ENCODE measurements around the gene PHKG2. TPM values are rescaled to one million over a fixed set of nuclear protein-coding genes. Genes with fewer than 3 reads are reported as not detected.
A peak's percentile ranks its signal among the peaks of the same experiment; 100 is the strongest.

PHKG2 gene
- total RNA-seq, 2 donors from 2014 or later, result 13.0 to 13.9 TPM

- intact Hi-C loops (cut with DNase I), result no loop called here
- DNase-seq (ENCODE audit: low spot score), result peak; percentile 58
Observed at GRCh38 chr16:30766206-30766932, 18.1 kb downstream of the PHKG2 start.

GRCh38 chr16:30766933-30767284 is 18.7 kb downstream of the PHKG2 start:
- intact Hi-C loops (cut with DNase I), result no loop called here
- DNase-seq (ENCODE audit: low spot score), result no peak

- DNase-seq (ENCODE audit: low spot score), result no peak
- intact Hi-C loops (cut with DNase I), result no loop called here
Observed at GRCh38 chr16:30767767-30768465, 19.7 kb downstream of the PHKG2 start.

GRCh38 chr16:30768583-30769181 is 20.5 kb downstream of the PHKG2 start:
- DNase-seq (ENCODE audit: low spot score), result no peak
- intact Hi-C loops (cut with DNase I), result no loop called here

GRCh38 chr16:30769379-30770089 is 21.3 kb downstream of the PHKG2 start:
- DNase-seq (ENCODE audit: low spot score), result no peak
- intact Hi-C loops (cut with DNase I), result no loop called here

- intact Hi-C loops (cut with DNase I), result no loop called here
- no peak for DNase-seq (ENCODE audit: low spot score)
Observed at GRCh38 chr16:30771726-30772125, 23.5 kb downstream of the PHKG2 start.

- no peak for DNase-seq (ENCODE audit: low spot score)
- intact Hi-C loops (cut with DNase I), result no loop called here
Observed at GRCh38 chr16:30773826-30774225, 25.6 kb downstream of the PHKG2 start.

GRCh38 chr16:30774367-30775130 is 26.3 kb downstream of the PHKG2 start:
- intact Hi-C loops (cut with DNase I), result no loop called here
- no peak for DNase-seq (ENCODE audit: low spot score)

GRCh38 chr16:30775131-30775391 is 26.8 kb downstream of the PHKG2 start:
- no peak for DNase-seq (ENCODE audit: low spot score)
- intact Hi-C loops (cut with DNase I), result no loop called here

- DNase-seq (ENCODE audit: low spot score), result peak; percentile 93
- intact Hi-C loops (cut with DNase I), result no loop called here
Observed at GRCh38 chr16:30775392-30776188, 27.4 kb downstream of the PHKG2 start.

GRCh38 chr16:30777591-30778297 is 29.5 kb downstream of the PHKG2 start:
- intact Hi-C loops (cut with DNase I), result no loop called here
- no peak for DNase-seq (ENCODE audit: low spot score)

GRCh38 chr16:30778549-30779244 is 30.5 kb downstream of the PHKG2 start:
- no peak for DNase-seq (ENCODE audit: low spot score)
- intact Hi-C loops (cut with DNase I), result no loop called here

GRCh38 chr16:30779596-30779995 is 31.4 kb downstream of the PHKG2 start:
- intact Hi-C loops (cut with DNase I), result no loop called here
- DNase-seq (ENCODE audit: low spot score), result no peak

- intact Hi-C loops (cut with DNase I), result no loop called here
- DNase-seq (ENCODE audit: low spot score), result no peak
Observed at GRCh38 chr16:30780021-30780420, 31.8 kb downstream of the PHKG2 start.

- DNase-seq (ENCODE audit: low spot score), result no peak
- intact Hi-C loops (cut with DNase I), result no loop called here
Observed at GRCh38 chr16:30780549-30780948, 32.3 kb downstream of the PHKG2 start.

GRCh38 chr16:30782486-30783279 is 34.5 kb downstream of the PHKG2 start:
- no peak for DNase-seq (ENCODE audit: low spot score)
- intact Hi-C loops (cut with DNase I), result no loop called here
